HG03457 (cell line): ENCODE measurements around the gene IGF2BP1.

Experiments used
- ATAC-seq: cut with Tn5 transposase; IDR thresholded peaks from one replicate; pipeline ENCODE4 v1.9.1; 2021; ENCODE audit warnings: moderate number of reproducible peaks; ENCODE audit not compliant: unreplicated experiment

The IGF2BP1 gene

DNA sequence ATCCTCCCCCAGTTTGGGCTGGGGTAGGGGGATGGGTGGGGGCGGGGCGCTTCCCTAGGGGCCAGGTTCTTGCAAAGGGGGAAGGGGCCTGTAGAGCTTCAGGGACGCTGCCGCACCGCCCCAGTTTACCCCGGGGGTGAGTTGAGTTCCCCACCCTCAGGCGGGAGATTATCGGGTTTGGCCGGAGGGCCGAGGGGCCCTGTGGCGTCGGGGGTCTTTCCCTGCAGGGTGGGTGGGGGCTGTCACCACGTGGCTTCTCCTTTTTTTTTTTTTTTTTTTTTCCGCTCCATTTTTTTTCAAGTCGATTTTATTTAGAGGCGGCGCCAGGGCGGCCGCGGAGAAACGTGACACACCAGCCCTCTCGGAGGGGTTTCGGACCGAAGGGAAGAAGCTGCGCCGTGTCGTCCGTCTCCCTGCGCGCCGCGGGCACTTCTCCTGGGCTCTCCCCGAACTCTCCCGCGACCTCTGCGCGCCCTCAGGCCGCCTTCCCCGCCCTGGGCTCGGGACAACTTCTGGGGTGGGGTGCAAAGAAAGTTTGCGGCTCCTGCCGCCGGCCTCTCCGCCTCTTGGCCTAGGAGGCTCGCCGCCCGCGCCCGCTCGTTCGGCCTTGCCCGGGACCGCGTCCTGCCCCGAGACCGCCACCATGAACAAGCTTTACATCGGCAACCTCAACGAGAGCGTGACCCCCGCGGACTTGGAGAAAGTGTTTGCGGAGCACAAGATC, at the start of gene IGF2BP1:
IGF2BP1 (plus strand) TSS at position 283 of the 724 bp plus-strand sequence; CDS start at position 644, 361 bp downstream.
- ATAC-seq: no peak

DNA sequence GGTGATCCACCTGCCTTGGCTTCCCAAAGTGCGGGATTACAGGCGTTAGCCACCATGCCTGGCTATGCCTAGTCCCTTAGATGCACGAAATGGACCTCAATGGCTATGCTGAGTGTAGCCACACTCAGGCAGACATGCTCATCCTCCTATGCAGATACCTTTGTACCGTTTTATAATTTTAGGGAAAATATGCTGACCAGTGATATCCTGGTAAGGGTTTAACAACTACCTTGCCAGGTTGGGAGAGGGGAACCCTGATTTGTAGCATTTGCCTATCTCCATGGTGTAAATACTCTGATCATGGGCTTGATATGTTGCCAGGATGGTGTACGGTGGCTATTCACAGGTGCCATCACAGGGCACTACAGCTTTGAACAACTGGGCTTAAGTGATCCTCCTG, 45.6 kb upstream of the IGF2BP1 start:
- no peak for ATAC-seq

- no peak for ATAC-seq
Measured at GRCh38 chr17:48952904-48953303, 44.3 kb upstream of the IGF2BP1 start.

DNA sequence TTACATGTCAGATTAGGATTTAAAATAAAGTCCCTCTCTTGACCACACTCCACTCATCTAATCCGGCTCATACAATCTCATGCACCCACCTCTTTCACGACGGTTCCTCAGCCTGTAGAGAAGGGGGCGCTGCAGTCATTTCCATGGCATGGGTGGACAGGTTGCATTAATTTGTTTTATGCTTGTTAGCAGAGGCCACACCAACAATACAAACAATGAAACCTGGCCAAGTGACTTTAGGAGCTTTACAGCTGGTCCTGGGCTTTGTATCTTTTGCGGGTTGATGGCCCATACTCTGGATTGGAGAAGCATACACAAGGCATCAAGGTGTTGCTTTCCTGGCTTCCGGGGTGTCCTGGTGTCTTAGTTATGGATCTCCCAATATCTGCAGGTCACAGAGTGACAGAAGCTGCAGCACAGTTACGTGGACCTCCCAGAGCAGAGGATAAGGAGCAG, 42.9 kb upstream of the IGF2BP1 start:
- no peak for ATAC-seq

DNA sequence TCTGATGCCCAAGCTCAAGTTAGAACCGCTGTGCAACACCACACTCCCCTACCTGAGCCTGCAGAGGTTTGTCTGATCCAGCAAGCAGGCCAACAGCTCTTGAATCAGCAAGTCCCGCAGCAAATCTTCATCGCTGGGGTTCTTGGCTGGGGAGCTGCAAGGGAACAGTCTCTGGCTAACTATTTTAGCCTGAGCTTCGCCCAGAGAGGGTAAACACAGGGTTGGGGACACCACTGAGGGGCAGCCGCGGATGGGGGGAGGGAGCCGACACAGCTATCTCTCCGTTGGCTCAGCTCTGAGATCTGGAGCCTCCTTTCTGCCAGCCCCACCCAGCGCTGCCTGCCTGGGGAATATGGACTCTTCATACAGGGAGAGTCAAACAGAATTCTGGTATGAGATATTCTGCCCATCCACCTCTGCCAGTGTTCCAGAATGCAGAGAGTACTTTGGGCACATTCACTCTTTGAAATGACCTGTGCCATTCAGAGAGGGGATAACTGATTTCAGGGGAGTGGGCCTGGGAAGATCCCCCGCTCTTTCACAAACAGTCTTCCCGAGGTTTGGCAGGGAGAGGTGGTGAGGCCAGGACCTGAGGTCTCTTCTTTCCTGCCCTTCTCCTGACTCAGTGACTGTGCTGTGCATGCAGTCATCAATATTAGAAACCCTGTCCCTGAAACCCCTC, 36.2 kb upstream of the IGF2BP1 start:
- no peak for ATAC-seq

GRCh38 chr17:48961516-48962233, 35.5 kb upstream of the IGF2BP1 start:
- no peak for ATAC-seq

- no peak for ATAC-seq
Measured at GRCh38 chr17:48970224-48970623, 27.0 kb upstream of the IGF2BP1 start.

DNA sequence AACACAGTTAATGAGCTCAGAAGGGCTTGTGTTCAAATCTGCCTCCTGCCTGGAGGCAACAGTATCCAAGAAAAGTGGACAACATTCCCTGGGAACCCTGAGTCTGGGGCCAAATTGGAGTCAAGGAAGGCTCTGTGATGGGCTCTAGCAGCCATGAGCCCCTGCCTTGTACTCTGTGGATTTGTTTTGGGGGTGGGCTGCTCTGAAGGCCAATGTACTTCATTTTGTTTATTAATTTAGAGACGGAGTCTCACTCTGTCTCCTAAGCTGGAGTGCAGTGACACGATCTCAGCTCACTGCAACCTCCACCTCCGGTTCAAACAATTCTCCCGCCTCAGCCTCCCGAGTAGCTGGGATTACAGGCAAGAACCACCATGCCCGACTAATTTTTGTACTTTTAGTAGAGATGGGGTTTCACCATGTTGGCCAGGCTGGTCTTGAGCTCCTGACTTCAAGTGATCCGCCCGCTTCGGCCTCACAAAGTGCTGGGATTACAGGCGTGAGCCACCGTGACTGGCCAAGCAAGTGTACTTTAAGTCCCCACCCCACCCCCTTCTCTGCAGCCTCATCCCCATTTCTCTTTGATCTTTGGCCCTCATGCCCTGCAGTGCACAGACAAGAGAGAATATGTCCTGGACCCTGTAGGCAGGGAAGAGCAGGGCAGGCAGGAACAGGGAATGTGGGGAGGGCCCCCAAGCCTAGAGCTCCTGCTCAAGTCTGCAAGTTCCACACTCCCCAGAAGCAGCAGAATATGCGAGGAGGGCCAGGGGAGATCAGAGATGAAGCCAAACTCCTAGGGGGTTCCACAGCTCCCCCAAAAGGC, 26.1 kb upstream of the IGF2BP1 start:
- no peak for ATAC-seq

DNA sequence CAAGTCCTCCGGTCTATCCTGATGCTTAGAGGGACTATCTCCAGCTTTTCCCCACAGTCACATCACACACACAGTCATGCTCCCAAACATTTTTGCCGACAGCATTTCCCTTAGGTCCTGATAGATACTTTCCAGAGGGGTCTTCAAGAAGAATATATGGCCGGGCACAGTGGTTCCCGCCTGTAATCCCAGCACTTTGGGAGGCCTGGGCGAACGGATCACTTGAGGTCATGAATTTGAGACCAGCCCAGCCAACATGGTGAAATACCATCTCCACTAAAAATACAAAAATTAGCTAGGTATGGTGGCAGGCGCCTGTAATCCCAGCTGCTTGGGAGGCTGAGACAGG, 24.5 kb upstream of the IGF2BP1 start:
- no peak for ATAC-seq

GRCh38 chr17:48973806-48974205, 23.4 kb upstream of the IGF2BP1 start:
- ATAC-seq: no peak

DNA sequence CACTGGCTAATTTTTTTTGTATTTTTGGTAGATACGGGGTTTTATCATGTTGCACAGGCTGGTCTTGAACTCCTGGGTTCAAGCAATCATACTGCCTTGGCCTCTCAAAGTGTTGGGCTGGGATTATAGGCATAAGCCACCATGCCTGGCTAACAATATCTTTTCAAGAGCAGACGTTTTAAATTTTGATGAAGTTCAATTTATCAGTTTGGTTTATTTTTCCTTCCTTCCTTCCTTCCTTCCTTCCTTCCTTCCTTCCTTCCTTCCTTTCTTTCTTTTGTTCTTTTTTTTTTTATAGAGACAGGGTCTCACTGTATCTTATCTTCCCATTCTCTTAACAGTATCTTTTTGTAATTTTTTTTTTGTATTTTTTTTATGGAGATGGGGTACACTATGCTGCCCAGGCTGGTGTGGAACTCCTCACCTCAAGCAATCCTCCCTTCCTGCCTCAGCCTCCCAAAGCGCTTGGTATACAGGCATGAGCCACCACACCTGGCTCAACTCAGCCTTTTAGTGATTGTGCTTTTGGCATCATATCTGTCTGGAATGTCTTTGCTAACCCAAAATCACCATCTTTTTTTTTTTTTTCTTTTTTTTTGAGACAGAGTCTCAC, 15.2 kb upstream of the IGF2BP1 start:
- ATAC-seq: no peak

- ATAC-seq: no peak
Measured at GRCh38 chr17:48985436-48986245, 11.5 kb upstream of the IGF2BP1 start.

- no peak for ATAC-seq
Measured at GRCh38 chr17:48989100-48989499, 8.1 kb upstream of the IGF2BP1 start.

DNA sequence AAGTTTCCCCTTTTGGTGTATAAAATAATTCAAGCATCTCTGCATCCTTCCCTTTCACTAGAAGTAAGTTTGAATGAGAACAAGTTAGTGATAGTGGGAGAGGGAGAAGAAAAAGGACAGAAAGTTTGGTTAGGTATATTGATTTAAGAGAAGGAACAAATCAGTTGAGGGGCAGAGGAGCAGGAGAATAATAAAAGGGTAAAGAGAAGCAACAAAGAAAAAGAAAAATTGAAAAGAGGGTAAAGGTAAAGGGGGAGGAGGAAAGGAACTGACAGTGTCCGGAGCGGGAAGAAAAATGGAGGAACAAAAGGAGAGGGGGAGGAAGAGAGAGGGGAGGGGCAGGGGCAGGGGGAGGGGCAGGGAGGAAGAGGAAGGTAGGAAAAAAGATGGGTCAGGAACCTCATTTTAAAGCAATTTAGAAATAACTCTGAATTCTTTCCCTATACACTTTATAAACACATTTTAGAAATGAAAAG, 6.3 kb upstream of the IGF2BP1 start:
- no peak for ATAC-seq

DNA sequence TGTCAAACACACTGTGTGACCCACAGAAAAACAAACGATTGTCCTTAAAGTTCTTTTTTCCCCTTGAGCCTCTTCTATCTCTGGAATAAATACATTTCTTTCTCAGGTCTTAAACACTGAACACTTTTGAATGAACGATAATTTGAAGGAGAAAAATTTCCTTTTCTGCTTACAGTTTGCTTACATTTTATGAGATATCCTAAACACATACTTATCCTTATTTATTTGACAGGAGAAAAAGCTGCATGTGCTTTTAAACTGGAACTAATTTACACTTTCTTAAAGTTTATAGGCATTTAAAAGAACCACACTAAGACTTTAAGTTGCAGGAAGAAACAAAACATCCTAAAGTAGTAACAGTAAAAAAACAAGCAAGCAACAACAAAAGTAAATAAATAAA, 4.7 kb upstream of the IGF2BP1 start:
- no peak for ATAC-seq

DNA sequence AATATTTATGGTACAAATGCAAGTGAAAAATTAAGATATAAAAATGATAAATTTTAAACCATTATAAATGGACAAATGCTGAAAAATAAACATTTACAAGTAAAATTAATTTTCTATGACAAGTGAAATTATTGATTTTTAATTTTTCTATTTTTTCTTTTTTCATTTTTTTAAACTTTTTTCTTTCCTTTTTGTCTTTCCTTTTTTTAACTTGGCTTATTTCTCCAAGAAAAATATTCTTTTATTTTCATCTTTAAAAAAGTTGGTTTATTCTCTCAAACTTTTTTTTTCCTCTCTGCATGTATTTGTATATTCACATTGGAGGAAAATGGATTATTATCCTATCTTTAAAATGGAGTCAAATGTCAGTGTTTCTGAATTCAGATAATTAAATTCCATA, 3.9 kb upstream of the IGF2BP1 start:
- ATAC-seq: no peak

GRCh38 chr17:48993951-48994350, 3.2 kb upstream of the IGF2BP1 start:
- ATAC-seq: no peak

GRCh38 chr17:48994549-48995303, 2.5 kb upstream of the IGF2BP1 start:
- ATAC-seq: no peak
